HG03039 (cell line): Measurements from ENCODE around the gene NEBL.
"Not testable (repeated sequence)": the region's sequence is repeated elsewhere in the genome, so short reads cannot be mapped to it uniquely, and the experiment has no call there.

Source experiments
- ATAC-seq: cut with Tn5 transposase; IDR thresholded peaks from one replicate; pipeline ENCODE4 v1.9.1; 2021; ENCODE audit warnings: mild to moderate bottlenecking, moderate library complexity; ENCODE audit not compliant: unreplicated experiment

NEBL gene, protein sequence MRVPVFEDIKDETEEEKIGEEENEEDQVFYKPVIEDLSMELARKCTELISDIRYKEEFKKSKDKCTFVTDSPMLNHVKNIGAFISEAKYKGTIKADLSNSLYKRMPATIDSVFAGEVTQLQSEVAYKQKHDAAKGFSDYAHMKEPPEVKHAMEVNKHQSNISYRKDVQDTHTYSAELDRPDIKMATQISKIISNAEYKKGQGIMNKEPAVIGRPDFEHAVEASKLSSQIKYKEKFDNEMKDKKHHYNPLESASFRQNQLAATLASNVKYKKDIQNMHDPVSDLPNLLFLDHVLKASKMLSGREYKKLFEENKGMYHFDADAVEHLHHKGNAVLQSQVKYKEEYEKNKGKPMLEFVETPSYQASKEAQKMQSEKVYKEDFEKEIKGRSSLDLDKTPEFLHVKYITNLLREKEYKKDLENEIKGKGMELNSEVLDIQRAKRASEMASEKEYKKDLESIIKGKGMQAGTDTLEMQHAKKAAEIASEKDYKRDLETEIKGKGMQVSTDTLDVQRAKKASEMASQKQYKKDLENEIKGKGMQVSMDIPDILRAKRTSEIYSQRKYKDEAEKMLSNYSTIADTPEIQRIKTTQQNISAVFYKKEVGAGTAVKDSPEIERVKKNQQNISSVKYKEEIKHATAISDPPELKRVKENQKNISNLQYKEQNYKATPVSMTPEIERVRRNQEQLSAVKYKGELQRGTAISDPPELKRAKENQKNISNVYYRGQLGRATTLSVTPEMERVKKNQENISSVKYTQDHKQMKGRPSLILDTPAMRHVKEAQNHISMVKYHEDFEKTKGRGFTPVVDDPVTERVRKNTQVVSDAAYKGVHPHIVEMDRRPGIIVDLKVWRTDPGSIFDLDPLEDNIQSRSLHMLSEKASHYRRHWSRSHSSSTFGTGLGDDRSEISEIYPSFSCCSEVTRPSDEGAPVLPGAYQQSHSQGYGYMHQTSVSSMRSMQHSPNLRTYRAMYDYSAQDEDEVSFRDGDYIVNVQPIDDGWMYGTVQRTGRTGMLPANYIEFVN

DNA sequence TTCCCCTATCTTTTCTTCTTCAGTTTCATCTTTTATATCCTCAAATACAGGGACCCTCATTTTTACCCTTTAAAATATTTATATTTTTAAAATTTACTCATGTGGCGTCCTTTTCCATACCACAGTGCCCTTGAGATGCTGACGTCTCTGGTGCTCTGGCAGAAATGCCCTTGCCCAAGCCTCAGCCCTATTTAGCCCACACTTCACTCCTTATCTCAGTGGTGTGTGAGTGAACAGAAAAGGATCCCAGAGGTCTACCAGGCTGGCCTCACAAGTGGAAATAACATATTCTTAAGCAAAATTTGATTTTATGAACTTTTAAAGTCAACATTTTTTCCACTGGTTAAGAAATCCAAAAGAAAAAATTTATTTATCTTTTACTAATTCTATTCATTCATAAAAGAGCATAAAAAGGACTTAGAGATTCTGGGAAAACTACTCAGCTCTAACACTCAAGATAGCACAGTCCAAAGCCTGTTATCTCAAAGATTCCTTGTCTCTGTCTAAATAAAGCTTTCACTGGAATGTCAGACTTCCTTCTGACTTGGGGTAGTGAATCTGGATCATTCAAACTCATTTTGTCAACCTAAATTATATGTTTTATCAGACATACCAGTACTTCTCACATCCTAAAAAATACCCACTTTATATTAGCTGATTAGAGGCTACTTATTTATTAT lies at the start of gene NEBL:
NEBL (minus strand) TSS at position 166 of the 680 bp plus-strand sequence; CDS start at position 60, 106 bp downstream.
- no peak for ATAC-seq

DNA sequence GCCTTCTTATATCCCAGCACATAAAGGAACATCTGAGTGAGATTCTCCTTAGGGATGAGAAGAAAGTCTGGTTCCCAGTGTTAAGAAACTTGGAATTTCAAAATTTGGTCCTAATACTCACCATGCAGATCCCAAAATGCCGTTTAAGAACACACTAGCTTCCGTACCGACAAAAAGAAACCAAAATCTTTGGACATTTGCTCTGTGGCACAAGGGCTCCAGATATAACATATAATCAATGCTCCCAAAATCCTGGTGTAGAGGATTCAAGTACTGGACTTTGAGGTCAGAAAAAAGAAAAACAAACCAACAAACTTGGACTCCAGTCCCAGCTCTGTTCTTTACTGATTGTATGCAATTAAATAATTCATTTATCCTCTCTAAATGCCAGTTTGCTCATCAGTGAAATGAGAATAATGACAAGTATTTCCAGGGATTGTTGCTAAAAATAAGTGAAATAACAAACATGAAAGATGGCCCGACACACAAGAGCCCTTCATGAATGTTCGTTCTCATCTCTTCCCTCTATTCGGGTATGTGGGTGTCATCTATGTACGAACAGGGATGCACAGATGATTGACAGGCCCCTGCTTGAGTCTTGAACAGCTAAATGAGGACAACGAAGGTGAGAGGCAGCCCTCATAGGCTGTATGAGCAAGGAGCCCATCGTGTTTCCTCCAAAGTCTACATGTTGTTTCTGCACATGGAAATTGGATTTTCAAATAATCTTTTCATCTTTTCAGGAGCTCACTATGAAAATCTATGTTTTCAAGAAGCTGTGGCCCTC lies 48.6 kb upstream of the NEBL start:
- no peak for ATAC-seq

DNA sequence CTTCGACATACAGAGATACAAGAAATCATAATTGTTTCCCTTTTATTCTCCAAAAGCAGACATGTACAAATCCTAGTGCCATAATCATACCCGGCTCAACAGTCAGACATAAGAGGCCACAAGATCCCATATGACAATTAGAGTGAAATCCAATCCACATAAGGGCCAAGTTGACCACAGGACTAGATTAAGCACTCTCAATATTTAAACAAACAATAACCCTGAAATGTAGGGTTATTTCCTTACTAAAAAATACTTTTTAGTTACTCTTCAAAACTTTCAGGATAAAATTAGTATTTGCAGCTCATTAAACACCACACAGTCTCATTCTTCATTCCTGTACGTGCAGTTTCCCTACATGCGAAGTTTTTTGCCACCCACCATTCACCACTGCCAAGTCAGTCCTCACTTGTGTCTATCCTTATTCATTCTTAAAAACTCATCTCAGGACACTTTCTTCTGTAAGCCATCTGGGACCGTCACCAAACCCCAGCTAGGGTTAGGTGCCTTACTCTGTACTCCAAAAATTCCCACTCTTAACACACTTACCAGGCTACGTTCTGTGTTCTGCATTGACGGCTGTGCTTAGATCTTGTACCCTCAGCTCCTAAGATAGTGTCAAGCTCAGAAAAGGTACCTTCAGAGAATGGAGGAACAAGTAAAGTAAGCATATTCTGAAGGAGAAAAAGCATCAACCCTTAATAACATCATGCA lies 47.8 kb upstream of the NEBL start:
- no peak for ATAC-seq

DNA sequence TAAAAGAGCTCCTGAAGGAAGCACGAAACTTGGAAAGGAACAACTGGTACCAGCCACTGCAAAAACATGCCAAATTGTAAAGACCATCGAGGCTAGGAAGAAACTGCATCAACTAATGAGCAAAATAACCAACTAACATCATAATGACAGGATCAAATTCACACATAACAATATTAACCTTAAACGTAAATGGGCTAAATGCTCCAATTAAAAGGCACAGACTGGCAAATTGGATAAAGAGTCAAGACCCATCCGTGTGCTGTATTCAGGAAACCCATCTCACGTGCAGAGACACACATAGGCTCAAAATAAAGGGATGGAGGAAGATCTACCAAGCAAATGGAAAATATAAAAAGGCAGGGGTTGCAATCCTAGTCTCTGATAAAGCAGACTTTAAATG lies 42.3 kb upstream of the NEBL start:
- ATAC-seq, result not testable (repeated sequence)

DNA sequence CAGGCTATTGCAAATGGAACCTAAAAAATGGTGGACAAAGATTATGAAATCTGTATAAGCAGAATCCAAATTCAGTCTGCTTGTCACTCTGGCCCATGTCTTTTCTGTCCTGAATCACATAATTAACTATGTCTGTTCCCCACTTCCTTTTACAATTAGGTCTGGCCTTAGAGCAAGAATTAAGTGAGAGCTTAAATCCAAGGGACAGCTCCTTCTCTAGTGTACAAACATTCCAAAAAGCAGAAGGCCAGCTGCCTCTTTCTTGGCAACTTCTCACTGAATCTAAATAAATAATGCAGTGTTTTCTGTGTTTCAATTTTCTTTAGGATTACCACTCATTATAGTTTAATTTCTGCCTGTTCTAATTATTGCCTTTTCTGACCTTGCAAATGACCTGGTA lies 39.3 kb upstream of the NEBL start:
- no peak for ATAC-seq

DNA sequence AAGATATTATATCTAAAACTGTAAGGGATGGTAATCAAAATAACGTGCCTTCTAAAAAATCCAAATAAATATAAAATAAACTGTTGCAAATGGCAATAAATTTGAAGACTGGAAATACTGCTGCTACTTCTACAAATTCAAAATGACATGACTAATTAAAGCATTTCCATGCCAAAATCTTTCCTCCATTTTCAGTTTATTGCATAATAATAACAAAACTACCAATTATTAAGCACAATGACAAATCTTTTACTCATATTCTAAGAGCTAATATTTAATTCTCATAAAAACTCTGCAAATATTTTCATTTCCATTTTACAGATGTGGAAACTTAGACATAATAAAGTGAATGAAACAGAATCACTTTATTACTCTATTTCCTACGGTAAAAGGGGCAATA lies 38.8 kb upstream of the NEBL start:
- ATAC-seq, result no peak

DNA sequence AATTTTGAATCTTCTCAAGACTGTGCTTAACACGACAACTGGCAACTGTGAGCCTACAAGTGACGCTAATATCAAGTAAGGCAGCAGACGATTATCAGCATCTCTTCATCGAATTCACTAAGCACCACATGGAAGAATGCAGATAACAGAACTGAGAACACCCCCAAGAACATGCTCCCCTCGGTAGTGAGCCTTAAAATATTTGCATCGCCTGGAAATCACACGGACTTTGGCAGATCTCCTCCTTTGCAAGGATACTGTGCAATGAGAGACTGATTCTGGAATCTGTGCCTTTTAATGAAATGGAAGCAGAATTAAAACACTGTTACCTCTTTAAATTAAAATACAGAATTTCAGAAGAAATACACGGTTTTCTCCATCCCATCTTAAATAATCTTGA lies 38.2 kb upstream of the NEBL start:
- ATAC-seq, result no peak

DNA sequence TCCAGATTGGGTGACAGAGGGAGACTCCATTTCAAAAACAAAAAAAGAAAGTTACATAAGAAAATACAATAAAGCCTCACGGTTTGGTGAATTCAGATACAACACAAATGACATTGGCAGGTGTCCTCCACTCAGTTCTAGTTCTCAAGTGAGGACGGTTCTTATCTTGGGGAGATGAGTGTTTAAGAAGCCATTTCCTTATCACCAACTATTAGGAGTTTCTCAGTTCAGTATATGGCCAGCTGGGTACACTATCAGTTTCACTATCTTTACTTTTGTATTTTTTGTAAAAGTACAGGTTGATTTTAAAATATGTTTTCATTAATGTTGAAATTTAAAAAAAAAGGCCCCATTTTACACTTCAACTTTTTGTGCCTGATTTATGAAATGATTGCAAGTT lies 36.6 kb upstream of the NEBL start:
- no peak for ATAC-seq

DNA sequence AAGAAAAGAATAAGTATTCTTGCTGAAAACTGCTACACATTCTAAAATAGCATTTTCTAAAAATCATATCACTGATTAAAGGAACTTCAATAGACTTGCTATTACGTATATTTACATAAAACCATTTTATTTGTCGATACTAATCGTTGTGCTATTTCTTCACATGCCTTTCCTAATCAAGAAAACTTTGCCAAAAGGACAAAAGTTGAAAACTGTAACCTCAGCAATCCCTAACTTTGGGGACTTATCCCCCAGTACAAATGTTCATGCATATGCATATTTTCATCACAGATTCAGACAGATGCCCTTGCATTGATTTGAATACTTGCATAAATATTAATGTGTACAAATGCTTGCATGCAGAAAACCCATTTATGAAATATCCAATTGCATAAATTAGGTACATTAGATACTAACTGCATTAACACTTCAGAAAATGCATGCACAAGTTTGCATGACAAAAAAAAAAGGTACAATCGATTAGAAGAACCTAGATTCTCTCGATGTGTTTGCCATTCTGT lies 35.6 kb upstream of the NEBL start:
- ATAC-seq, result no peak

DNA sequence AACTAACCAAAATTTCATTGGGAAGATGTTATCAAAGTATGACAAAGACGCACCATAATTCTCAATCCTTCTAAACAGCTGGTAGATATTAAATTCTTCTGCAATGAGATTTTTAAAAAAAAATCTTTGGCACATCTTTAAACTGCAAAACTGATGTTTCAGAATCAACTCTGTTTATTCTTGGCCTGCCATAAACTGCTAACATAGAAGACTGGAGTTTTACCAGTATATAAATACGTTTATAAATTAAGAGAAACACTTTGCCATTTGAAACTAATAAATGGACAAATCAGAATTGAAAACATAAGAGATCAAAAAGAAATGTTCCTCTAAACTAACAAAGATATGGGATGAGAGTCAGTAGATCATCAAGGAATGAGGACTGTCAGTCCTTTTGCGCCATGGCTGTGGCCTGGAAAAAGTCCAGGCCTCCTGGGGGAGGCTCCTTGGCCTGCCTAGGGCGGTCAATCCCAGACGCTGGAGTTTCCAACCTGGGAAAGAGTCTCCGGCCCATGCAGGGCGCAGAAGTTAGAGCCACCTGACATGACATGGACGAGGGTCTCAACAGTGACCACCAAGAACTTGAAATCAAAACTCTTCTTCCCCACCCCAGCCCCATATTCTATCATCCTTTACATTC lies 34.2 kb upstream of the NEBL start:
- no peak for ATAC-seq

DNA sequence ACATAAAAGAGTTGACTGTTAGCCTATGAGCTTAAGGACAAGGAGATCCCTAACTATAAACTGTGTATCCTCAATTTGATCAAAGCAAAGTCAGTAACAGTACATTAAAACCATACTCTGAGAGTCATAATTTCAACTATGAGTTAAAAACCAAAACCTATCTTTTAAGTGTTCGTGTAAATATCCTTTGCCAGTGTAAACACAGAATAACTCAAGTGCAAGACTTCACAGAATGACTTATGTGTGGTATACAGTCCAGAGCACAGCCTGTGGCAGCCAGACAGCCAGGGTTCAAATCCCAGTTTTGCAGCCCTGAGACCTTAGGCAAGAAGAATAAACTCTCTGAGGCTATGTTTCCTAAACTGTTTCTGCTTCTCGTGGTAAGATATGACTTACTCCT lies 30.3 kb upstream of the NEBL start:
- ATAC-seq, result no peak

DNA sequence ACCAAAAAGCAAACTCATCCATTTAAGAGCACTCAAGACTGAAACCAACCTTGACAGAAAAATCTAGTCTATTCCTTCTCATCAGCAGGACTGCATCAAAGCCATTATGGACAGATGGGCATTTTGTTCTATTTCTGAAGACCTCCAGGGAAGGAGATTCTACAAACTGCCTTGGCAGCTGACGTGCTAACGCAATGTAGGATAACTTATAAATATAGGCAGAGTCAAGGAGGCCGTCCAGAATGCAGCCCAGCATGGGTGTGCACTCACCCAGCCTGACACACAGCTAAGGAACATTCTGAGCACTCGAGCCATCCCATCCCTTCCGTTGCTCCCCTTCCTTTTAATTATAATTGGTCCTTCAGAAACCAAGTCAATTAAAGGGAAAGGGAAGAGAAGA lies 25.3 kb upstream of the NEBL start:
- no peak for ATAC-seq

DNA sequence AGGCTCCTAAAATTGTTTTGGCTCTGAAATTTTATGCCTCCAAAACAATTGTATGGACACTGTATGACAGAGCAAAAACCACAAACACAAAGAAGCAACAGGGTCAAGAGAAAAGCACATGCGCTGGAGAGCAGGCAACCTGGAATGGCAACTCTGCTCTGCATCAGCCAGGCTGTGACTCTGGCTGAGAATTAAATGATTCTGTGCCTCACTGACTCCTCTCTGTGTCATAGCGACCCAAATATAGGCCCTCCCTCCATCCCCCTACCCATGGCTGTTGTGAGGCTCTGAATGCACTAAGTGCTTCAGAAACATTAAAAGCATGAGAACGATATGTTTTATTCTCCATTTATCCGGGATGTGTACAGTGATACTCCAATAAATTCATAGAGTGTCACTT lies 24.9 kb upstream of the NEBL start:
- ATAC-seq, result no peak

DNA sequence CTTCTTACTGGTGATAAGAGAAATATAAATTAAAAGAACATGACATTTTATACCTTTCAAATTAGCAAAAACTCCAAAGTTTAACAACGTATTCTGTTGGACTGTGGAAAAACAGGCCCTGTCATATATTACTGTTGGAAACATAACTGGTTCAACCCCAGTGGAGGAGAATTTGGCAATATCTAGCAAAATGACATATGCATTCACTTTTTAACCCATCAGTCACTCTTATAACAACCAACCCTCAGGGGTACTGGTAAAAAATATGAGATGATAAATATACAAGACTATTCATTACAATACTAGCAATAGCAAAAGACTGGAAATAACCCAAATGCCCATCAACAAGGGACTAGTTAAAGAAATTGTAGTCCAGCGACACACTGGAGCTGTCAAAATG lies 22.9 kb upstream of the NEBL start:
- no peak for ATAC-seq

DNA sequence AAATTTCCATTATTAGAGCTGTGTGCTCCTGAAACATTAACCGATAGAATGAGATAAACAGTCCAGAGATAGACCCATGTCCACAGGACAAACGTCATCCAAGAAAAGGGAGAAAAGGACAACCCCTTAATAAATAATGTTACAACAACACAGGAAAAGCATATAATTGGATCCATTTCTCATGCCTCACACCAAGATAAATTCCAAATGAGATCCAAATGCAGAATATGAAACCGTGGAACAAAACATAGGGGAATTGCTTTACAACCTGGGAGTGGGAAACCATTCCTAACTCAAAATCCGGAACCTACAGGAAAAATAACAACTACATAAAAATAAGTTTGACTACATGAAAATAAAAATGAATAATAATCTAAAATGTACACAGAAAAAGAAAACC lies 22.4 kb upstream of the NEBL start:
- ATAC-seq, result no peak

DNA sequence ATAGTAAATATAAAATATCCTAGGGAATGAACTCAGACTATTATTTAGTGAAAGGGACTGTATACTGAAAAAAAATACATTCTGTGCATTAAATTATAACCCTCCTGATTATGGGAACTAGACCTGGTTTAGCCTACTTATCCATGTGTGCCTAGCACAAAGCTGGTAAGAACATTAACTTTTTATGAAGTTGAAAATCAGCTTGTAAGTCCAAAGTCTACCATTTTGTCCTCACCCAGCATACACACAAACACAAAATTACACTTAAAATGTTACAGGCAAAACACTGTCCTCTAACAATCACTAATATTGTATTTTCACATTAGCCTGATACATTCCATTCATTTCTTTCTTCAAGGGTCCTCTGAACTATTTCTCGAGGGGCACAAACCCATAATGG lies 19.9 kb upstream of the NEBL start:
- ATAC-seq, result no peak

DNA sequence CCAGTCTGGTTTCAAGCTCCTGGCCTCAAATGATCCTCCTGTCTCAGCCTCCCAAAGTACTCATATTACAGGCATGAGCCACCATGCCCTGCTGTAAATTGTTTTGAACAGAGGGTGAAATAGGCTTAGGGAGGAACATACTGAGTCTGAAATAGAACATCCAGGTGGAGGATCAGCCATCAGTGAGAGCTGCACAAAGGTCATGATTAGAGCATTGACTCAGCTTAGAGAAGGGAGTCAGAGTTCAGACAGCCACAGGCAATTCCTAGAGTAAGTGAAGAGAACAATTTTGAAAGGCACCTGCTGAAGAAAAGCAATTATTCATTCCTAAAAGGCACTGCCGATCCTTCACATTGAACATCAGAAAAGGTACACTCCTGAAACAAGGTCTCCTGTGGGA lies 15.9 kb upstream of the NEBL start:
- no peak for ATAC-seq

DNA sequence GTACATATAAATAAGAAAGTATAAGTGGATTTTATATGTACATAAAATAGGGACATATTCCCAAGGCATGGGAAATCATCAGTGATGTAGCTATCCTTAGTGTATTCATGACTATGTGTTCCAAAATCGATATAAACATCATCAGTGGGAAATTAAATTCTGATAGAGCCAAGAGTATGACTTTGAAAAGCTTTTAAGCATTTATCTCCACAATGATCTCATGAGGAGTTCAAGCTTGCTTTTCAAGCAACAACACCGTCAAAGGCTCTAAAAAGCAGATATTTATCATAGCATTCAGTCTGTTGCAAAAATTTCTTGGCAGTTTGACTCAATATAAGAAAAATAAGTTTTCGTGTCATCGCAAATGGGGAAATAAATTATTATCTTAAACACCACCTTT lies 14.5 kb upstream of the NEBL start:
- no peak for ATAC-seq

DNA sequence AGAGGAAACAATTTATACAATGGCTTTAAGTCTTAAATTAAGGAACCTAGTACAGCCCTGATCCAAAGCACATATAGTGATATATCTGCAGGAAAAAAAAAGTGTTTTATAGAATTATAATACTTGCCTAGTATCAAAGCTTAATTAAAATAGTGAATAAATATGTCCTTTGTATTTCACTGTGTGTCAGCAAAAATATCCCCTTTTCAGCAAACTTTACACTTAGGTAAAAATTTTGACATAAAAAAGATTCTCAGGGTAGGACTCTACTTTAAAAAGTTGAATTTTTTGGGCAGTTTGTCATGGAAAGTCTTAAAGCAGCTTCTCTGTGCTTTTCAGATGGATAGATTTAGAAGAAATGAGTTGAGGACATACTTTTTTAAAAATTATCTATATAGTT lies 12.7 kb upstream of the NEBL start:
- ATAC-seq, result no peak
